Liver (tissue), 9 donors: ENCODE measurements around the gene SMIM10L2A. TPM values are rescaled to one million over a fixed set of nuclear protein-coding genes. Genes with fewer than 3 reads are reported as not detected.

Experiments
- DNase-seq: peaks from one replicate; pipeline ENCODE4 v3.0.0-alpha.2; 2017; ENCODE audit warnings: low spot score
- H3K27ac ChIP-seq, 2 donors: one replicate each; pipeline ENCODE4 v1.7.0; 2013; ENCODE audit warnings: inconsistent platforms in 2 of 2, low read length in 2 of 2, control low read depth in 1 of 2, low read depth in 1 of 2, mild to moderate bottlenecking in 1 of 2
- H3K27me3 ChIP-seq, 4 donors: one replicate each; pipeline versions ENCODE4 v1.6.1 to v1.7.0; 2013; ENCODE audit warnings: low read length in 3 of 4, inconsistent platforms in 1 of 4, mild to moderate bottlenecking in 1 of 4, moderate library complexity in 1 of 4; ENCODE audit not compliant: control insufficient read depth in 4 of 4, insufficient read depth in 4 of 4
- H3K36me3 ChIP-seq, 4 donors: one replicate each; pipeline versions ENCODE4 v1.6.1 to v1.7.0; 2013; ENCODE audit warnings: low read length in 3 of 4, mild to moderate bottlenecking in 3 of 4, low read depth in 1 of 4, moderate library complexity in 1 of 4; ENCODE audit not compliant: control insufficient read depth in 4 of 4, insufficient read depth in 3 of 4
- H3K4me1 ChIP-seq, 4 donors: one replicate each; pipeline versions ENCODE4 v1.6.1 to v1.7.0; 2013; ENCODE audit warnings: low read length in 3 of 4, mild to moderate bottlenecking in 3 of 4, moderate library complexity in 1 of 4; ENCODE audit not compliant: control insufficient read depth in 4 of 4, insufficient read depth in 4 of 4
- H3K4me3 ChIP-seq, 3 donors: one replicate each; pipeline versions ENCODE4 v1.6.1 to v1.7.0; 2013; ENCODE audit warnings: low read length in 3 of 3, control low read depth in 1 of 3, low read depth in 1 of 3, mild to moderate bottlenecking in 1 of 3
- H3K9ac ChIP-seq, 2 donors: one replicate each; pipeline ENCODE4 v1.7.0; 2013; ENCODE audit warnings: low read length in 2 of 2, mild to moderate bottlenecking in 2 of 2, moderate library complexity in 2 of 2, control low read depth in 1 of 2, low read depth in 1 of 2
- H3K9me3 ChIP-seq, 4 donors: one replicate each; pipeline versions ENCODE4 v1.6.1 to v1.7.0; 2013; ENCODE audit warnings: low read length in 3 of 4; ENCODE audit not compliant: control insufficient read depth in 4 of 4
- CTCF ChIP-seq: fragments of 150-350 bp; IDR thresholded peaks from 2 replicates; pipeline ENCODE4 v1.5.1; 2017; ENCODE audit warnings: improper control_type of control experiment, low read depth, low read length; ENCODE audit not compliant: missing input control
- EGR1 ChIP-seq, 2 donors: IDR thresholded peaks; 2 replicates each; pipeline ENCODE4 v1.6.1; 2016 to 2018; ENCODE audit warnings: antibody characterized with exemption in 2 of 2, low read depth in 2 of 2
- FOXA1 ChIP-seq: IDR thresholded peaks from 2 replicates; pipeline ENCODE4 v1.6.1; 2016; ENCODE audit warnings: antibody characterized with exemption
- FOXA2 ChIP-seq: IDR thresholded peaks from 2 replicates; pipeline ENCODE4 v1.6.1; 2016; ENCODE audit warnings: antibody characterized with exemption
- GABPA ChIP-seq, 2 donors: IDR thresholded peaks in 1 of 2; conservative IDR thresholded peaks in 1 of 2; 2 replicates each; pipeline ENCODE4 v1.6.1; 2016; ENCODE audit warnings: antibody characterized with exemption in 2 of 2, mild to moderate bottlenecking in 1 of 2, moderate library complexity in 1 of 2
- HNF4A ChIP-seq, 2 donors: conservative IDR thresholded peaks; 2 replicates each; pipeline ENCODE4 v1.6.1; 2016; ENCODE audit warnings: antibody characterized with exemption in 2 of 2, mild to moderate bottlenecking in 2 of 2
- HNF4G ChIP-seq: IDR thresholded peaks from 2 replicates; pipeline ENCODE4 v1.6.1; 2016; ENCODE audit warnings: antibody characterized with exemption
- JUND ChIP-seq, 2 donors: IDR thresholded peaks; 2 replicates each; pipeline ENCODE4 v1.6.1; 2016; ENCODE audit warnings: antibody characterized with exemption in 2 of 2
- NR2F2 ChIP-seq: IDR thresholded peaks from 2 replicates; pipeline ENCODE4 v1.6.1; 2016; ENCODE audit warnings: antibody characterized with exemption
- RAD21 ChIP-seq, 2 donors: IDR thresholded peaks; 2 replicates each; pipeline ENCODE4 v1.6.1; 2016; ENCODE audit warnings: antibody characterized with exemption in 2 of 2, mild to moderate bottlenecking in 2 of 2
- RXRA ChIP-seq, 2 donors: IDR thresholded peaks; 2 replicates each; pipeline ENCODE4 v1.6.1; 2017 to 2018; ENCODE audit warnings: antibody characterized with exemption in 2 of 2, mild to moderate bottlenecking in 1 of 2
- SP1 ChIP-seq: IDR thresholded peaks from 2 replicates; pipeline ENCODE4 v1.6.1; 2018; ENCODE audit warnings: antibody characterized with exemption, mild to moderate bottlenecking
- TAF1 ChIP-seq: conservative IDR thresholded peaks from 2 replicates; pipeline ENCODE4 v1.6.1; 2016; ENCODE audit warnings: antibody characterized with exemption, mild to moderate bottlenecking
- YY1 ChIP-seq: IDR thresholded peaks from 2 replicates; pipeline ENCODE4 v1.6.1; 2016; ENCODE audit warnings: antibody characterized with exemption, mild to moderate bottlenecking
- ZBTB33 ChIP-seq: IDR thresholded peaks from 2 replicates; pipeline ENCODE4 v1.6.1; 2016; ENCODE audit warnings: antibody characterized with exemption
- WGBS: extraction: QIAGEN DNeasy Blood & Tissue Kit; methylation state at CpG from one replicate; pipeline ENCODE4 v1.1.7; 2013; 5-methylcytosine and 5-hydroxymethylcytosine counted together
- polyA plus RNA-seq, 2 donors: library from polyadenylated mRNA; stranded (reverse) in 1 of 2; unstranded in 1 of 2; fragments of 200-250 nt in 1 of 2; fragments of >200 nt in 1 of 2; fragmentation: Nextera tagmentation in 1 of 2; extraction: Ambion mirVana in 1 of 2; gene quantifications; one replicate each; pipeline versions ENCODE4 v1.2.1 to v1.2.3, GENCODE V29; 2013 to 2015
- total RNA-seq, 2 donors: library from RNA; depleted of rRNA; stranded (reverse); fragments of >200 nt; gene quantifications; one replicate each; pipeline ENCODE4 v1.2.3, GENCODE V29; 2014
- TF ChIP-seq, protein P1 (sequence below): IDR thresholded peaks from 2 replicates; pipeline ENCODE4 v1.6.1; 2016; ENCODE audit warnings: antibody characterized with exemption
- TF ChIP-seq, protein P2 (sequence below): IDR thresholded peaks from 2 replicates; pipeline ENCODE4 v1.6.1; 2016; ENCODE audit warnings: antibody characterized with exemption
- TF ChIP-seq, protein P3 (sequence below): IDR thresholded peaks from 2 replicates; pipeline ENCODE4 v1.6.1; 2016; ENCODE audit warnings: antibody characterized with exemption, mild to moderate bottlenecking
- donor health status: healthy.
- donor health status: healthy.
- donor health status: healthy.
- donor health status: healthy.
- donor health status: healthy.

The SMIM10L2A gene
- total and polyA plus RNA-seq, 4 donors, result 0.07 to 0.98 (median 0.13) TPM

DNA sequence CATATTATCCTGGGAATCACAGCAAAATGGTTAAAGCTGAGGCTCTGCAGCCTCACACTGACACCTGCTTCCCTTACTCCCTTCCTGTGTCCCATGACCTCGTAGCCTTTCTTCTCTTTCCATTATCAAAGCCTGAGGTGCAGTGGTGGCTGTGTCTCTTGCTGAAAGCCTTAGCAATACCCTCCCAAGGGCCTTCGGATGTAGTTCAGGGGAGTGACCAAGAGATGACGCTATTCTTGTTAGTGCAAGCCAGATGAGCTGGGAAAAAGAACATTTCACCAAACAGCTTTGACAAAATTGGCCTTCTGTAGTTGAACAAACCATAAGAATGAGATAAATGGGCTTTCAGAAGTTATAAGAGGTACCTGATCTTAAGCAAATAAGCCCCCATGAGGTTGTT, 31.6 kb downstream of the SMIM10L2A start:
- no peaks in the 10 kb centered on the region for H3K4me1 ChIP-seq

More for the DNA sequence above, 31.6 kb downstream of the SMIM10L2A start:
- H3K9ac ChIP-seq, result no peak overlapping the region
- peaks cover 0 to 3% (median 0%) of the 10 kb centered on the region in 4 donors for H3K27me3 ChIP-seq
- no peak for DNase-seq
- H3K36me3 ChIP-seq, result no peaks in the 10 kb centered on the region
- no peak overlapping the region for H3K4me3 ChIP-seq
- TF ChIP-seq RAD21 (IDR thresholded peaks at IDR 0.05) (no peak), CTCF (no peak), JUND (IDR thresholded peaks at IDR 0.05) (no peak), FOXA2 (no peak), NR2F2 (no peak), ZBTB33 (no peak), GABPA (IDR thresholded peaks at IDR 0.05 in 1 of 2, conservative IDR thresholded peaks at IDR 0.05 in 1 of 2) (no peak), HNF4A (conservative IDR thresholded peaks at IDR 0.05) (no peak), RXRA (IDR thresholded peaks at IDR 0.05) (no peak), TAF1 (no peak), HNF4G (no peak), FOXA1 (no peak), EGR1 (IDR thresholded peaks at IDR 0.05; ENCODE audit: low read depth in 2 of 2) (no peak), YY1 (no peak), SP1 (no peak)
- TF ChIP-seq, protein P1, sequence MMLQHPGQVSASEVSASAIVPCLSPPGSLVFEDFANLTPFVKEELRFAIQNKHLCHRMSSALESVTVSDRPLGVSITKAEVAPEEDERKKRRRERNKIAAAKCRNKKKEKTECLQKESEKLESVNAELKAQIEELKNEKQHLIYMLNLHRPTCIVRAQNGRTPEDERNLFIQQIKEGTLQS, result no peak
- TF ChIP-seq, protein P2, sequence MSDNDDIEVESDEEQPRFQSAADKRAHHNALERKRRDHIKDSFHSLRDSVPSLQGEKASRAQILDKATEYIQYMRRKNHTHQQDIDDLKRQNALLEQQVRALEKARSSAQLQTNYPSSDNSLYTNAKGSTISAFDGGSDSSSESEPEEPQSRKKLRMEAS, result no peak
- TF ChIP-seq, protein P3, sequence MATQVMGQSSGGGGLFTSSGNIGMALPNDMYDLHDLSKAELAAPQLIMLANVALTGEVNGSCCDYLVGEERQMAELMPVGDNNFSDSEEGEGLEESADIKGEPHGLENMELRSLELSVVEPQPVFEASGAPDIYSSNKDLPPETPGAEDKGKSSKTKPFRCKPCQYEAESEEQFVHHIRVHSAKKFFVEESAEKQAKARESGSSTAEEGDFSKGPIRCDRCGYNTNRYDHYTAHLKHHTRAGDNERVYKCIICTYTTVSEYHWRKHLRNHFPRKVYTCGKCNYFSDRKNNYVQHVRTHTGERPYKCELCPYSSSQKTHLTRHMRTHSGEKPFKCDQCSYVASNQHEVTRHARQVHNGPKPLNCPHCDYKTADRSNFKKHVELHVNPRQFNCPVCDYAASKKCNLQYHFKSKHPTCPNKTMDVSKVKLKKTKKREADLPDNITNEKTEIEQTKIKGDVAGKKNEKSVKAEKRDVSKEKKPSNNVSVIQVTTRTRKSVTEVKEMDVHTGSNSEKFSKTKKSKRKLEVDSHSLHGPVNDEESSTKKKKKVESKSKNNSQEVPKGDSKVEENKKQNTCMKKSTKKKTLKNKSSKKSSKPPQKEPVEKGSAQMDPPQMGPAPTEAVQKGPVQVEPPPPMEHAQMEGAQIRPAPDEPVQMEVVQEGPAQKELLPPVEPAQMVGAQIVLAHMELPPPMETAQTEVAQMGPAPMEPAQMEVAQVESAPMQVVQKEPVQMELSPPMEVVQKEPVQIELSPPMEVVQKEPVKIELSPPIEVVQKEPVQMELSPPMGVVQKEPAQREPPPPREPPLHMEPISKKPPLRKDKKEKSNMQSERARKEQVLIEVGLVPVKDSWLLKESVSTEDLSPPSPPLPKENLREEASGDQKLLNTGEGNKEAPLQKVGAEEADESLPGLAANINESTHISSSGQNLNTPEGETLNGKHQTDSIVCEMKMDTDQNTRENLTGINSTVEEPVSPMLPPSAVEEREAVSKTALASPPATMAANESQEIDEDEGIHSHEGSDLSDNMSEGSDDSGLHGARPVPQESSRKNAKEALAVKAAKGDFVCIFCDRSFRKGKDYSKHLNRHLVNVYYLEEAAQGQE, result no peak
- no peak overlapping the region for H3K27ac ChIP-seq
- 37% methylated on average over 3 of the region's 3 CpGs for WGBS
- peaks cover 0 to 3% (median under 1%) of the 10 kb centered on the region in 4 donors for H3K9me3 ChIP-seq
